Suppressor macrophage treated with lipopolysaccharide for 4 hours (primary cell): Measurements from ENCODE around the gene DVL1.

ENCODE experiments used
- DNase-seq: peaks from one replicate; pipeline ENCODE4 v3.0.0-alpha.2; 2020

DVL1 gene

DNA sequence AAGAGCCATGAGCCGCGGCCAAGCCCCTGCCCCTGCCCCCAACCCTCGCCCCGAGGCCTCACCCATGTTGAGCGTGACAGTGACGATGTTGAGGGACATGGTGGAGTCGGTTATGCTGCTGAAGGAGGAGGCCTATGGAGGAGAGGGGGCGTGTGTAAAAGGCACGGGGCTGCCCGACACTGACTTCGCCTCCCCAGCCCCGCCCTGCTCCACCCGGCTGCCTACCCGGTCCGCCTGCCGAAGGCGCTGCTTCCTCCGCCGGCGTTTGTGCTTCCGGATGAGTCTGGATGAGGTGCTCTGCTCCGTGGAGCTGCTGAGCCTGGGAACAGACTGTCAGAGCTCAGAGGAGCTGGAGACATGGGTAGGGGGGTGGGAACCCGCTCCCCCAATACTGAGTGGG lies 9.0 kb downstream of the DVL1 start:
- no peak for DNase-seq

DNA sequence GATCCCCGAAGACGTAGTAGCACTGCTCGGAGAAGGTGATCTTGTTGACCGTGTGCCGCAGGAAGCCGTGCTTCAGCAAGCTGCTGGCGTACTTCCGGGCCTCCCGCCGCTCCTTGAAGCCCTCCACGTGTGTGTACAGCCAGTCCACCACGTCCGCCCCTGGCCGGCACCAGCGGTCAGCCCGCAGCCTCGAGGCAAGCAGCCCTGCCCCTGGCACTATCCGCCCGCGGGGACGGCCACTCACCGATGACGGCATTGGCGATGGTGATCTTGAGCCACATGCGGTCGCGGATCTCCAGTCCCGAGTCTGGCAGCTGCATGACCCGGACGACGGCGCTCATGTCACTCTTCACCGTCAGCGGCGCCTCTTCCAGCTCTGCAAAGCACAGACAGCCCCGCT lies 10.9 kb downstream of the DVL1 start:
- DNase-seq = no peak

DNA sequence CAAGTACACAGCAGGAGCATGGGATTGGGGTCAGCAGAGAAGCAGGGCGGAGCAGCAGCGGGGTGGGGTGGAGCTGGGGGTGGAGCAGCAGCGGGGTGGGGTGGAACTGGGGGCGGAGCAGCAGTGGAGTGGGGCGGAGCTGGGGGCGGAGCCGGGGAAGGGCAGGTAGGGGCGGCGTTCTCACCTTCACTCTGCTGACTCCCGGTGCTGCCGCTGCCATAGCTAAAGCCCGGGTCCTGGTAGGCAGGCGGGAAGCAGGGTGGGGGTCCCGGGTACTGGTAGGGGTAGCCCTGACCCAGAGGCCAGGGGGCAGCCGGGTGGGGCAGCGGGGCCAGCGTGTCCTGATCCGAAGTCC lies 11.4 kb downstream of the DVL1 start:
- DNase-seq = no peak

DNA sequence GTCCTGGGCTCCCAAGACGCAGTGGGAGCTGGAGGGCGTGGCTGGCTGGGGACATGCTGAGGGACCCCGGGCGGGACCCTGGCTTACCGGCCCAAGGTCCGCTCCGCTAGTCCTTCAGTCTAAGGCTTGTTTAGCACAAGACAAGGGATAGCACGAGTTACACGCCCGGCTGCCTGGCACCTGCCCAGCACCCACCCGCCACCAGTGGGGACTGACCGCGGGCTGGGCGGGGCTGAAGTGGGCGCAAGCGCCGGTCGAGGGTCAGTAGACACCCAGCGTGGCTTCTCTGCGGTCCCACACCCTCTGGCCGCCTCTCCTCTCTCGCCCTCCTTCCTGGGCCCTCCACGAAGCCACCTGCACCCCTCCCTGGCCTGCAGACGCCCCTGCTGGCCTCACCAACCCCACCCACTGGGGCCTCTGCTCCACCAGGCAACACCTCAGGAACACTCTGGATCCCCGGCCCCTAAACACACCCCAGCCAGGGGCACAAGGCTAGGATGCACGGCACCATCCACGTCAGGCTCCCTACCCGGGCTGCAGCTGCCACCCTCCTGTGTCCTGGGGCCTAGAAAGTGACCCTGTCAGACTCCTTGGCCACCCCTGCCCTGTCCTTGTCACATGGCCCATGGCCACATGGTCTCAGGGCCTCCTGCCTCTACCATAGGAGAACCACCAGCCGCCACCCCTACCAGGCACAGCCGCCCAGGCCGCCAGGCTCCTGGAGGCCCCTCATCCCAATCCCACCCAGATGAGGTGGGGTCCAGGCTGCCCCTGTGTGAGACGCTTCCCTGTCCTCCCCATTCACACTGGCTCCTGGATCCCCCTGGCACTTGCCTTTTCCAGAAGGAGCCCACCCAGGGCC lies 12.1 kb downstream of the DVL1 start:
- DNase-seq = no peak

DNA sequence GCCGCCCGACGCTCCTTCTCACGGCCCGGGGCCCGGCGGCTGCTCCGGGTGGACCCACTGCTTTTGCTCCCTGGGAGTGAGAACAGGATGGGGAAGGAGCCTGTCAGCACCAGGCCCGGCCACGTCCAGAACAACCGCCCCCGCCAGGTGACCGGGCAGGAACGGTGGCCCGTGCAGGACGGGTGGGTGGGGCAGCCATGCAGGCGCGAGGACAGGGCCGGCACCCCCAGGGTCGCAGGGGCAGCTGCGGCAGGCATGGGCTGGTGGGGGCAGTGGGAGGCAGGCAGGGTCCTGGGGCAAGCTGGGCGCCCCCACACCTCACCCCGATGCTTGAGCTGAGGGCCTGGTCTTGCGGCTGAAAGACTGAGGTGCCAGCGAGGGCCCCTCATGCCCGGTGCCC lies 12.8 kb downstream of the DVL1 start:
- no peak for DNase-seq

DNA sequence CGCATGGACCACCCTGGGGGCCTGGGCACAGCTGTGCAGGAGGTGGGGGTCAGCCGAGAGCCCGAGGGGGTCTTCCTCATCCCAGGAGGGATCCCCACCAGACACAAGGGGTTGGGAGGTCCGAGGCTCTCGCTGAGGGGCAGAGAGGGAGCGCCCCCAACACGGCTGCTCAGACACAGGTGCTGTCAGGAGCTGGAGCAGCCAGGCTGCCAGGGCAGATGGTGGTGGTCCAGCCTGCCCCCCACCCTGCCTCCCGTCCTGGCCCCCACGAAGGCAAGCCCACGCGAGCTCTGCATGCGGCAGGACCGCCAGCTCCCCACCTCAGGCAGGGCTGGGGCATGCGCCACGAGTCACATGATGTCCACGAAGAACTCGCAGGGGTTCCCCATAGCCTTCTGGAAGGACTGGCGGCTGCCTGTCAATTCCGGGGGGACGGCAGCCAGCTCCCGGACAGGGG lies 13.4 kb downstream of the DVL1 start:
- no peak for DNase-seq

DNA sequence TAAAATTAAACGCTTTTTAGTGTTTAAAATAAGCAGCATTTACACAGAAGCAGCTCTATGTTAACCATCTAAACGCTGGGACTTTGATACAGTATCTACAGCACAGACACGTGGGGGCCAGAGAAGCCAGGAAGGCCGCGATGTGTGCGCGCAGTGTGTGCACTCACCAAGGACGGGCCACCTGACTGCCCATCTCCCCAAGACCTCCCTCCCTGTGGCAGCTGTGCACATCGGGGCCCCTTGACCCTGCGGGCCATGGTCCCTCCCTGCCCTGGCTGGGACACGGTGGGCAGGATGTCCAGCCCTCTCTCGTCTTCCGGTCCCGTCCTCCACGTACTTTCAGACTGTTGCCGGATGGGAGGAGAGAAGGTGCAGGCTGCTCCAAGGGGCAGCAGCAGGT lies 13.9 kb downstream of the DVL1 start:
- no peak for DNase-seq

DNA sequence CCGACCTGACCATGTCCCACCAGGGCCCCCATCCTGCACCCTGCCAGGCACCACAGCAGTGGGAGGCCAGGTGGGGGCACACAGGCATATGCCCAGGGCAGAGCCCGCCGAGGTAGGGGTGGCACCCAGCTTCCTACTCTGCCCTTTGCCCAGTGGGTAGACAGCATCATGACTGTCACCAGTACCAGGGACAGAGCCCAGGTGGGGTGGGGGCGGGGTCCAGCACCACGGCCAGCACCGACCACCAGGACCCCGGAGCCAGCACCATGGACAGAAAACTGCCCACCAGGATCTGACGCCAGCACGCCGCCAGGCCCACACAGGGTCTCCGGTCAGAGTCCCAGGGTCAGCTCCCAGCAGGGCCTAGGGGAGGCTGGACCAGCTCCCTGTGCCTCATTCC lies 14.4 kb downstream of the DVL1 start:
- no peak for DNase-seq

DNA sequence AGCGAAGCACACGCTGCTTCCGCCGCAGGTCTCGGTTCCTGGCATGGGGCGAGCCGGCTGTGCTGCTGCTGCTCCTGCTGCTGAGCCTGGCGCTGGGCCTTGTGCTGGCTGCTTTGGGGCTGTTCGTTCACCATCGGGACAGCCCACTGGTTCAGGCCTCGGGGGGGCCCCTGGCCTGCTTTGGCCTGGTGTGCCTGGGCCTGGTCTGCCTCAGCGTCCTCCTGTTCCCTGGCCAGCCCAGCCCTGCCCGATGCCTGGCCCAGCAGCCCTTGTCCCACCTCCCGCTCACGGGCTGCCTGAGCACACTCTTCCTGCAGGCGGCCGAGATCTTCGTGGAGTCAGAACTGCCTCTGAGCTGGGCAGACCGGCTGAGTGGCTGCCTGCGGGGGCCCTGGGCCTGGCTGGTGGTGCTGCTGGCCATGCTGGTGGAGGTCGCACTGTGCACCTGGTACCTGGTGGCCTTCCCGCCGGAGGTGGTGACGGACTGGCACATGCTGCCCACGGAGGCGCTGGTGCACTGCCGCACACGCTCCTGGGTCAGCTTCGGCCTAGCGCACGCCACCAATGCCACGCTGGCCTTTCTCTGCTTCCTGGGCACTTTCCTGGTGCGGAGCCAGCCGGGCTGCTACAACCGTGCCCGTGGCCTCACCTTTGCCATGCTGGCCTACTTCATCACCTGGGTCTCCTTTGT lies 15.5 kb downstream of the DVL1 start:
- no peak for DNase-seq

DNA sequence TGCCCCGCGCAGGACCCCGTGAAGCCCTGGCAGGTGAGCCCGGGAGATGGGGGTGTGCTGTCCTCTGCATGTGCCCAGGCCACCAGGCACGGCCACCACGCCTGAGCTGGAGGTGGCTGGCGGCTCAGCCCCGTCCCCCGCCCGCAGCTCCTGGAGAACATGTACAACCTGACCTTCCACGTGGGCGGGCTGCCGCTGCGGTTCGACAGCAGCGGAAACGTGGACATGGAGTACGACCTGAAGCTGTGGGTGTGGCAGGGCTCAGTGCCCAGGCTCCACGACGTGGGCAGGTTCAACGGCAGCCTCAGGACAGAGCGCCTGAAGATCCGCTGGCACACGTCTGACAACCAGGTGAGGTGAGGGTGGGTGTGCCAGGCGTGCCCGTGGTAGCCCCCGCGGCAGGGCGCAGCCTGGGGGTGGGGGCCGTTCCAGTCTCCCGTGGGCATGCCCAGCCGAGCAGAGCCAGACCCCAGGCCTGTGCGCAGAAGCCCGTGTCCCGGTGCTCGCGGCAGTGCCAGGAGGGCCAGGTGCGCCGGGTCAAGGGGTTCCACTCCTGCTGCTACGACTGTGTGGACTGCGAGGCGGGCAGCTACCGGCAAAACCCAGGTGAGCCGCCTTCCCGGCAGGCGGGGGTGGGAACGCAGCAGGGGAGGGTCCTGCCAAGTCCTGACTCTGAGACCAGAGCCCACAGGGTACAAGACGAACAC lies 16.3 kb downstream of the DVL1 start:
- DNase-seq = no peak

DNA sequence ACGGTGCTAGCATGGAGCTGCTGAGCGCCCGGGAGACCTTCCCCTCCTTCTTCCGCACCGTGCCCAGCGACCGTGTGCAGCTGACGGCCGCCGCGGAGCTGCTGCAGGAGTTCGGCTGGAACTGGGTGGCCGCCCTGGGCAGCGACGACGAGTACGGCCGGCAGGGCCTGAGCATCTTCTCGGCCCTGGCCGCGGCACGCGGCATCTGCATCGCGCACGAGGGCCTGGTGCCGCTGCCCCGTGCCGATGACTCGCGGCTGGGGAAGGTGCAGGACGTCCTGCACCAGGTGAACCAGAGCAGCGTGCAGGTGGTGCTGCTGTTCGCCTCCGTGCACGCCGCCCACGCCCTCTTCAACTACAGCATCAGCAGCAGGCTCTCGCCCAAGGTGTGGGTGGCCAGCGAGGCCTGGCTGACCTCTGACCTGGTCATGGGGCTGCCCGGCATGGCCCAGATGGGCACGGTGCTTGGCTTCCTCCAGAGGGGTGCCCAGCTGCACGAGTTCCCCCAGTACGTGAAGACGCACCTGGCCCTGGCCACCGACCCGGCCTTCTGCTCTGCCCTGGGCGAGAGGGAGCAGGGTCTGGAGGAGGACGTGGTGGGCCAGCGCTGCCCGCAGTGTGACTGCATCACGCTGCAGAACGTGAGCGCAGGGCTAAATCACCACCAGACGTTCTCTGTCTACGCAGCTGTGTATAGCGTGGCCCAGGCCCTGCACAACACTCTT lies 17.0 kb downstream of the DVL1 start:
- no peak for DNase-seq

DNA sequence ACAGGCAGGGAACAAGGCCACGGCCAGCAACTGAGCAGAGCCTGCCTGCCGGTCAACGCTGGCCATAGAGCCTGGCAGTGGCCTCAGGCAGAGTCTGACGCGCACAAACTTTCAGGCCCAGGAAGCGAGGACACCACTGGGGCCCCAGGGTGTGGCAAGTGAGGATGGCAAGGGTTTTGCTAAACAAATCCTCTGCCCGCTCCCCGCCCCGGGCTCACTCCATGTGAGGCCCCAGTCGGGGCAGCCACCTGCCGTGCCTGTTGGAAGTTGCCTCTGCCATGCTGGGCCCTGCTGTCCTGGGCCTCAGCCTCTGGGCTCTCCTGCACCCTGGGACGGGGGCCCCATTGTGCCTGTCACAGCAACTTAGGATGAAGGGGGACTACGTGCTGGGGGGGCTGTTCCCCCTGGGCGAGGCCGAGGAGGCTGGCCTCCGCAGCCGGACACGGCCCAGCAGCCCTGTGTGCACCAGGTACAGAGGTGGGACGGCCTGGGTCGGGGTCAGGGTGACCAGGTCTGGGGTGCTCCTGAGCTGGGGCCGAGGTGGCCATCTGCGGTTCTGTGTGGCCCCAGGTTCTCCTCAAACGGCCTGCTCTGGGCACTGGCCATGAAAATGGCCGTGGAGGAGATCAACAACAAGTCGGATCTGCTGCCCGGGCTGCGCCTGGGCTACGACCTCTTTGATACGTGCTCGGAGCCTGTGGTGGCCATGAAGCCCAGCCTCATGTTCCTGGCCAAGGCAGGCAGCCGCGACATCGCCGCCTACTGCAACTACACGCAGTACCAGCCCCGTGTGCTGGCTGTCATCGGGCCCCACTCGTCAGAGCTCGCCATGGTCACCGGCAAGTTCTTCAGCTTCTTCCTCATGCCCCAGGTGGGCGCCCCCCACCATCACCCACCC lies 17.9 kb downstream of the DVL1 start, which contains the start of gene TAS1R3:
Gene TAS1R3, plus strand, starts transcription at position 213 of the 898 bp plus-strand sequence. Its CDS starts 66 bp downstream, at position 279.
- no peak for DNase-seq

DNA sequence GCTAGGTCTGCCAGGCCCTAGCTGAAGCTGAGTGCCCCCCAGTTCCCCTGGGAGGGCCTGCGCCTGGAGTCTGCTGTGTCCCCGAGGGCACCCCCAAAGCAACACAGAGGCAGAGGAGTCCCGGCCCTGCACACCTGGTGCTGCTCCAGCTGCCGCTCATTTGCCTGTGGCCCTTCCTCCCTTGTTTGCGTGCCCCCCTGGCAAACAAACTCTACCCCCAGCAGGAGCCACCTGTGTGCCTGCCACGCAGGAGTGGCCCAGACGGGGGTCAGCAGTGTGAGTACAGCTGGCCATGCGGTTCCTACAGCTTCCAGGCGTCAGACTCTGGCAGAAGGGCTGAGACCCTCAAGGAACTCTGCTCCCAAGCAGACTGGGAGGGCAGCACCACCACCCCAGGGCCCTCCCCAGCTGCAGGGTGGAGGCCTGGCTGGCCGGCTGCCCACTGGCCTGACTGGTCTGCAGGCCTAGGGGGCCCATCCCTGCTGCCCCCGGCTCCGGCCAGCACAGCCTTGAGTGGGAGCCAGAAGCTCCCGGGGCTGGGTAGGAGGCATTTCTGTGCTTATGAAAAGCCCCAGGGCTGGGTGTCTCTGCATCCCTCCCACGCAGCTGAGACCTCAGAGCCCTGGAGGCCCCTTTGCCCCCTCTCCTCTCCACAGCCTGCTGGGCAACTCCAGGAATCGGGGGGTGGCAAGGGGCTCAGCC lies 18.7 kb downstream of the DVL1 start:
- DNase-seq = no peak

DNA sequence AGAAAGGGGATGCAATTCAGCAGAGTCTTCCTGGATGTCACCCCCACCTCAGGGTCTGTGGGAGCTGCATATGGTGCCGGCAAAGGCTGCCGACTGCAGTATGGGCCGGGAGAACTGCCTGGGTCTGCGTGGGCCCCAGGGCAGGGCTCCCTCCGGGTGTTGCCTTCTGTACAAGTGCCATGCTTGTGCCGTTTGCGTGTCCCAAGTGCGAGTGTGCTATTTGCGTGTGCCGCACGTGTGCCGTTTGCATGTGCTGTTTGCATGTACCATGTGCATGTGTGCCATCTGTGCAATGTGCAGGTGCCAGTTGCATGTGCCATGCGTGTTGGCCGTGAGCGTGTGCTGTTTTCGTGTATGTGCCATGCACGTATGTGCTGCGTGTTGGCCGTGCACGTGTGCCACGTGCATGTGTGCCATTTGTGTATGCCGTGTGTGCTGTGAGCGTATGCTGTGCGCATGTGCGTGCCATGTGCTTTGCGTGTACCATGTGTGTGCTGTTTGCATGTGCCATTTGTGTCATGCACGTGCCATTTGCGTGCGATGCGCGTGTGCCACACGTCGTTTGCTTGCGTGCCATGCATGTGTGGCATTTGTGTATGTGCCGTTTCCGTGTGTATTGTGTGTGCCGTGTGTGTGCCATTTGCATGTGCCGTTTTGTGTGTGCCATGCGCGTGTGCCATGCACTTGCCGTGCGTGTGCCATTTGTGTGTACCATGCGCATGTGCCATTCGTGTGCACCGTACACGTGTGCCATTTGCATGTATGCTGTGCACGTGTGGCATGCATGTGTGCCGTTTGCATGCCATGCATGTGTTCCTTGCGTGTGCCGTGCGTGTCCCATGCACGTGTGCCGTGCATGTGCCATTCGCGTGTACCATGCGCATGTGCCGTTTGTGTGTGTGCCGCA lies 19.7 kb downstream of the DVL1 start:
- DNase-seq = no peak

DNA sequence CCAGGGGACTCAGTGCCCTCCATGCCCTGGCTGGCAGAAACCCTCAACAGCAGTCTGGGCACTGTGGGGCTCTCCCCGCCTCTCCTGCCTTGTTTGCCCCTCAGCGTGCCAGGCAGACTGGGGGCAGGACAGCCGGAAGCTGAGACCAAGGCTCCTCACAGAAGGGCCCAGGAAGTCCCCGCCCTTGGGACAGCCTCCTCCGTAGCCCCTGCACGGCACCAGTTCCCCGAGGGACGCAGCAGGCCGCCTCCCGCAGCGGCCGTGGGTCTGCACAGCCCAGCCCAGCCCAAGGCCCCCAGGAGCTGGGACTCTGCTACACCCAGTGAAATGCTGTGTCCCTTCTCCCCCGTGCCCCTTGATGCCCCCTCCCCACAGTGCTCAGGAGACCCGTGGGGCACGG lies 21.0 kb downstream of the DVL1 start:
- no peak for DNase-seq

DNA sequence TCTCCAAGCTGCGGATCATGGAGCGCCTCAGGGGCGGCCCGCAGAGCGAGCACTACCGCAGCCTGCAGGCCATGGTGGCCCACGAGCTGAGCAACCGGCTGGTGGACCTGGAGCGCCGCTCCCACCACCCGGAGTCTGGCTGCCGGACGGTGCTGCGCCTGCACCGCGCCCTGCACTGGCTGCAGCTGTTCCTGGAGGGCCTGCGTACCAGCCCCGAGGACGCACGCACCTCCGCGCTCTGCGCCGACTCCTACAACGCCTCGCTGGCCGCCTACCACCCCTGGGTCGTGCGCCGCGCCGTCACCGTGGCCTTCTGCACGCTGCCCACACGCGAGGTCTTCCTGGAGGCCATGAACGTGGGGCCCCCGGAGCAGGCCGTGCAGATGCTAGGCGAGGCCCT lies 21.9 kb downstream of the DVL1 start:
- DNase-seq = no peak

DNA sequence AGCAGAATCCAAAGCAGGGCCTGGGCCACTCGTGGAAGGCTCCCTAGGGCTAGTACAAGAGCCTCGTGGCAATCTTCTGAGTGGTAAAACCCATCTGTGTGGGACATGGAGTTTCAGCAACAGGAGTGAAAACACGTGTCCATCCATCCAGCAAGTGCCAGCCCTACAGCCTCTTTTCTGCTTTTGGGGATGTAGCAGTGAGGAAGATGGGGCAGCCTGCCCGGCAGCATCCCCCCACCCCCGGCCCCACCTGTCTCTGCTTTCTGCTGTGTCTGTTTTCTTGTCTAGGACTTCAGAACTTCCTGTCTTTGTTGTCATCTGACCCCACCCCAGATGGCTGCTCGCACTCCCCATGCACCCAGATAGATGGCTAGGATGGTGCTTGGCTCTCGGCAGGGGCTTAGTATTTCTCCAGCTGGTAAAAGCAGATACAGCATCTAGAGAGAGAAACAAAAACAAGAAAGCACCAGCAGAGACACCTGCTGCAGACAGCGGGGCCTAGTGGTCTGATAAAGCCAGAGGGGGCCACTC lies 23.1 kb downstream of the DVL1 start:
- DNase-seq = no peak

DNA sequence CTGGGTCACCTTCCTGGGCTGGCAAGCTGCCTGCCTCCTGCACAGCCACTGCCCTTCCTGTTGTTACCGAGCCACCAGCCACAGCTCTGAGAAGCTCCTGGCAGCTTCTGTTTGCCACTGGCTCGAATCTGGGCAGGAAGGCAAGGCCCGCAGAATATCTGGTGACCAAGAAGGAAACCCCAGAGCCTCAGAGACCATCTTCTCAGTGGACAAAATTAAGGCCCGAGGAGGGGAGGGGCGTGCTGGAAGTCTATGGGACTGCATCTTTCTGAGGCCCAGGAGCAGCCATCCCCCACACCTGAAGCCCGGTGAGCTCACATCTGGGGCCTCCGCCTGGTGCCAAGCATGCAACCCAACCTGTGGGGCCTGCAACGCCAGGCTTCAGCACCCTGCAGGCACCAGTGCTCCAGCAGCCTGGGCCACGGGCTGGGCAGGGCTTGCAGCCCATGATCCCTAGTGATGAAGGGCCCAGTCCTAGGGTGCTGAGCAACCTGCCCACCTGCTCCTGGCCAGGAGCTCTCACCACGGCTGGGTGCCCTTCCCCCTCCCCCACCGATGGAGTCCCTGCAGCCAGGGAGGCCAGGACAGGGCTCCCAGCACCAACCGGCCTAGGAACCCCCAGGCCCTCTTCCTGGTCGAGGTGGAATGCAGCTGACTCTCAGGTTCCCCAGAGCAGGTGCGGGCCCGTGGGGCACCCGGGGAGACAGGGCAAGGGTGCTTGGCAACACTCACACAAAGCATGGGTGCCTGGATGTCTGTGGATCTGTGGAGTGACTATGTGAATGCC lies 23.7 kb downstream of the DVL1 start:
- DNase-seq = no peak
